ENCODE data around the gene ELAC2.

ELAC2 gene

GRCh38 chr17:13005530-13005929 is 12.3 kb downstream of the ELAC2 start:
- Histone ChIP-seq H4K91ac (ENCODE audit: low read depth, low read length, poor library complexity) (no peak overlapping the region), H2AFZ (ENCODE audit: low read length) (no peak overlapping the region), H4K8ac (ENCODE audit: low read depth, low read length) (no peak overlapping the region), H2BK120ac (ENCODE audit: low read depth, low read length) (no peak overlapping the region), H3K27ac (replicated peaks; ENCODE audit: low read length) (no peak overlapping the region), H3K79me1 (ENCODE audit: low read depth, low read length) (no peaks in the 10 kb centered on the region), H3K27me3 (ENCODE audit: control insufficient read depth in 3 of 3, insufficient read depth in 3 of 3, low read depth in 1 of 3, low read length in 3 of 3) (peaks cover 0 to 2% (median 0%) of the 10 kb centered on the region in 3 experiments), H3K4me2 (ENCODE audit: insufficient read depth, low read length, poor library complexity, severe bottlenecking) (no peak overlapping the region), H3K4me3 (ENCODE audit: low read length in 2 of 2) (no peak overlapping the region), H2BK15ac (ENCODE audit: low read length) (no peak overlapping the region), H3K9ac (ENCODE audit: low read depth, low read length, poor library complexity) (no peak overlapping the region), H3K14ac (ENCODE audit: low read length) (no peak overlapping the region), H3K9me3 (replicated peaks in 1 of 2; ENCODE audit: control insufficient read depth in 2 of 2, insufficient read depth in 1 of 2, low read depth in 1 of 2, low read length in 2 of 2) (no peaks in the 10 kb centered on the region), H3K4ac (ENCODE audit: low read length) (no peak overlapping the region), H3K36me3 (replicated peaks in 1 of 2; ENCODE audit: control insufficient read depth in 2 of 2, insufficient read depth in 2 of 2, low read length in 2 of 2) (peaks cover 37 to 91% of the 10 kb centered on the region in 2 donors), H2BK5ac (ENCODE audit: low read length) (no peak overlapping the region), H3K18ac (ENCODE audit: low read length) (no peak overlapping the region), H2BK12ac (ENCODE audit: low read length) (no peak overlapping the region), H3K23ac (ENCODE audit: low read depth, low read length, poor library complexity) (no peak overlapping the region), H3K4me1 (ENCODE audit: control insufficient read depth in 2 of 2, insufficient read depth in 1 of 2, low read depth in 1 of 2, low read length in 2 of 2) (peaks cover 2 to 3% of the 10 kb centered on the region in 2 donors), H2AK5ac (ENCODE audit: low read depth, low read length) (no peak overlapping the region)
- no peak for DNase-seq (ENCODE audit: low spot score)
- no CpG with 5 or more reads among the region's 6 CpGs for WGBS, 2 donors (ENCODE audit: extremely low coverage in 2 of 2, insufficient read length in 2 of 2, insufficient replicate concordance in 1 of 2)

GRCh38 chr17:13004336-13004735 is 13.5 kb downstream of the ELAC2 start:
- H2BK120ac ChIP-seq (ENCODE audit: low read depth, low read length), result no peak overlapping the region
- no peak for DNase-seq (ENCODE audit: low spot score)
- no CpG with 5 or more reads among the region's 4 CpGs for WGBS, 2 donors (ENCODE audit: extremely low coverage in 2 of 2, insufficient read length in 2 of 2, insufficient replicate concordance in 1 of 2)
- H4K91ac ChIP-seq (ENCODE audit: low read depth, low read length, poor library complexity), result no peak overlapping the region
- peaks cover 0 to 2% (median 0%) of the 10 kb centered on the region in 3 experiments for H3K27me3 ChIP-seq (ENCODE audit: control insufficient read depth in 3 of 3, insufficient read depth in 3 of 3, low read depth in 1 of 3, low read length in 3 of 3)
- H3K4ac ChIP-seq (ENCODE audit: low read length), result no peak overlapping the region
- no peak overlapping the region for H2AFZ ChIP-seq (ENCODE audit: low read length)
- no peak overlapping the region for H2BK5ac ChIP-seq (ENCODE audit: low read length)
- no peaks in the 10 kb centered on the region for H3K9me3 ChIP-seq (replicated peaks in 1 of 2; ENCODE audit: control insufficient read depth in 2 of 2, insufficient read depth in 1 of 2, low read depth in 1 of 2, low read length in 2 of 2)
- no peak overlapping the region for H3K23ac ChIP-seq (ENCODE audit: low read depth, low read length, poor library complexity)
- no peak overlapping the region for H4K8ac ChIP-seq (ENCODE audit: low read depth, low read length)
- H3K4me1 ChIP-seq (ENCODE audit: control insufficient read depth in 2 of 2, insufficient read depth in 1 of 2, low read depth in 1 of 2, low read length in 2 of 2), result peaks cover 2 to 3% of the 10 kb centered on the region in 2 donors
- H2BK15ac ChIP-seq (ENCODE audit: low read length), result no peak overlapping the region
- H3K36me3 ChIP-seq (replicated peaks in 1 of 2; ENCODE audit: control insufficient read depth in 2 of 2, insufficient read depth in 2 of 2, low read length in 2 of 2), result peaks cover 42 to 91% of the 10 kb centered on the region in 2 donors
- no peak overlapping the region for H3K9ac ChIP-seq (ENCODE audit: low read depth, low read length, poor library complexity)
- H2BK12ac ChIP-seq (ENCODE audit: low read length), result no peak overlapping the region
- no peak overlapping the region for H3K14ac ChIP-seq (ENCODE audit: low read length)
- no peak overlapping the region for H3K27ac ChIP-seq (replicated peaks; ENCODE audit: low read length)
- no peak overlapping the region for H3K4me3 ChIP-seq (ENCODE audit: low read length in 2 of 2)
- no peak overlapping the region for H3K18ac ChIP-seq (ENCODE audit: low read length)
- no peaks in the 10 kb centered on the region for H3K79me1 ChIP-seq (ENCODE audit: low read depth, low read length)
- H2AK5ac ChIP-seq (ENCODE audit: low read depth, low read length), result no peak overlapping the region
- no peak overlapping the region for H3K4me2 ChIP-seq (ENCODE audit: insufficient read depth, low read length, poor library complexity, severe bottlenecking)

- H3K9me3 ChIP-seq (replicated peaks in 1 of 2; ENCODE audit: control insufficient read depth in 2 of 2, insufficient read depth in 1 of 2, low read depth in 1 of 2, low read length in 2 of 2), result no peaks in the 10 kb centered on the region
- H3K36me3 ChIP-seq (replicated peaks in 1 of 2; ENCODE audit: control insufficient read depth in 2 of 2, insufficient read depth in 2 of 2, low read length in 2 of 2), result peaks cover 45 to 91% of the 10 kb centered on the region in 2 donors
- H3K79me1 ChIP-seq (ENCODE audit: low read depth, low read length), result no peaks in the 10 kb centered on the region
- no peak overlapping the region for H4K91ac ChIP-seq (ENCODE audit: low read depth, low read length, poor library complexity)
- H3K14ac ChIP-seq (ENCODE audit: low read length), result no peak overlapping the region
- no peak overlapping the region for H4K8ac ChIP-seq (ENCODE audit: low read depth, low read length)
- DNase-seq (ENCODE audit: low spot score), result no peak
- no peak overlapping the region for H3K27ac ChIP-seq (replicated peaks; ENCODE audit: low read length)
- H3K9ac ChIP-seq (ENCODE audit: low read depth, low read length, poor library complexity), result peak overlapping the region; percentile 50
- no peak overlapping the region for H3K18ac ChIP-seq (ENCODE audit: low read length)
- H3K4me1 ChIP-seq (ENCODE audit: control insufficient read depth in 2 of 2, insufficient read depth in 1 of 2, low read depth in 1 of 2, low read length in 2 of 2), result peaks cover 2 to 3% of the 10 kb centered on the region in 2 donors
- no peak overlapping the region for H2BK5ac ChIP-seq (ENCODE audit: low read length)
- no peak overlapping the region for H2BK15ac ChIP-seq (ENCODE audit: low read length)
- no peak overlapping the region for H2AK5ac ChIP-seq (ENCODE audit: low read depth, low read length)
- no peak overlapping the region for H2BK12ac ChIP-seq (ENCODE audit: low read length)
- no peak overlapping the region for H3K4ac ChIP-seq (ENCODE audit: low read length)
- no peak overlapping the region for H2BK120ac ChIP-seq (ENCODE audit: low read depth, low read length)
- WGBS, 2 donors (ENCODE audit: extremely low coverage in 2 of 2, insufficient read length in 2 of 2, insufficient replicate concordance in 1 of 2), result no CpG with 5 or more reads among the region's 6 CpGs
- no peak overlapping the region for H2AFZ ChIP-seq (ENCODE audit: low read length)
- H3K4me2 ChIP-seq (ENCODE audit: insufficient read depth, low read length, poor library complexity, severe bottlenecking), result no peak overlapping the region
- H3K4me3 ChIP-seq (ENCODE audit: low read length in 2 of 2), result no peak overlapping the region
- peaks cover 0 to 2% (median 0%) of the 10 kb centered on the region in 3 experiments for H3K27me3 ChIP-seq (ENCODE audit: control insufficient read depth in 3 of 3, insufficient read depth in 3 of 3, low read depth in 1 of 3, low read length in 3 of 3)
- no peak overlapping the region for H3K23ac ChIP-seq (ENCODE audit: low read depth, low read length, poor library complexity)
Observed at GRCh38 chr17:13003927-13004326, 13.9 kb downstream of the ELAC2 start.

GRCh38 chr17:13003454-13003851 is 14.4 kb downstream of the ELAC2 start:
- no peak overlapping the region for H3K4me2 ChIP-seq (ENCODE audit: insufficient read depth, low read length, poor library complexity, severe bottlenecking)
- H3K4me3 ChIP-seq (ENCODE audit: low read length in 2 of 2), result no peak overlapping the region
- H3K4ac ChIP-seq (ENCODE audit: low read length), result no peak overlapping the region
- no CpG with 5 or more reads among the region's 9 CpGs for WGBS, 2 donors (ENCODE audit: extremely low coverage in 2 of 2, insufficient read length in 2 of 2, insufficient replicate concordance in 1 of 2)
- H2AFZ ChIP-seq (ENCODE audit: low read length), result no peak overlapping the region
- H3K4me1 ChIP-seq (ENCODE audit: control insufficient read depth in 2 of 2, insufficient read depth in 1 of 2, low read depth in 1 of 2, low read length in 2 of 2), result peaks cover 2 to 3% of the 10 kb centered on the region in 2 donors
- no peak overlapping the region for H2BK5ac ChIP-seq (ENCODE audit: low read length)
- peaks cover 45 to 91% of the 10 kb centered on the region in 2 donors for H3K36me3 ChIP-seq (replicated peaks in 1 of 2; ENCODE audit: control insufficient read depth in 2 of 2, insufficient read depth in 2 of 2, low read length in 2 of 2)
- no peak overlapping the region for H3K27ac ChIP-seq (replicated peaks; ENCODE audit: low read length)
- no peak overlapping the region for H3K14ac ChIP-seq (ENCODE audit: low read length)
- no peak overlapping the region for H2BK12ac ChIP-seq (ENCODE audit: low read length)
- H4K91ac ChIP-seq (ENCODE audit: low read depth, low read length, poor library complexity), result no peak overlapping the region
- no peak overlapping the region for H3K23ac ChIP-seq (ENCODE audit: low read depth, low read length, poor library complexity)
- no peak overlapping the region for H3K18ac ChIP-seq (ENCODE audit: low read length)
- peak overlapping the region; percentile 50 for H3K9ac ChIP-seq (ENCODE audit: low read depth, low read length, poor library complexity)
- H2BK120ac ChIP-seq (ENCODE audit: low read depth, low read length), result no peak overlapping the region
- peak overlapping the region; percentile 45 for H4K8ac ChIP-seq (ENCODE audit: low read depth, low read length)
- H3K9me3 ChIP-seq (replicated peaks in 1 of 2; ENCODE audit: control insufficient read depth in 2 of 2, insufficient read depth in 1 of 2, low read depth in 1 of 2, low read length in 2 of 2), result no peaks in the 10 kb centered on the region
- H3K27me3 ChIP-seq (ENCODE audit: control insufficient read depth in 3 of 3, insufficient read depth in 3 of 3, low read depth in 1 of 3, low read length in 3 of 3), result peaks cover 0 to 2% (median 0%) of the 10 kb centered on the region in 3 experiments
- no peaks in the 10 kb centered on the region for H3K79me1 ChIP-seq (ENCODE audit: low read depth, low read length)
- H2AK5ac ChIP-seq (ENCODE audit: low read depth, low read length), result no peak overlapping the region
- no peak overlapping the region for H2BK15ac ChIP-seq (ENCODE audit: low read length)
- DNase-seq (ENCODE audit: low spot score), result no peak

Data from neuronal stem cell (in vitro differentiated cells).